ENCODE data around the gene PPM1G. TPM values are rescaled to one million over a fixed set of nuclear protein-coding genes. Genes with fewer than 3 reads are reported as not detected.

The PPM1G gene
- total RNA-seq = 100 to 1,000 TPM; 115 to 121 TPM

GRCh38 chr2:27409321-27410073, at the start of gene PPM1G:
PPM1G (minus strand) TSS chr2:27409591; CDS start chr2:27409422, 169 bp downstream.
- Mint-ChIP-seq H3K4me1 (peaks cover 35% of the 10 kb centered on the region), H3K36me3 (ENCODE audit: low read depth) (peaks cover 20% of the 10 kb centered on the region)
- intact Hi-C loops (cut with DNase I, micrococcal nuclease) = loop anchor here (1.0 to 2.0 kb wide), 21 partner anchors 19 to 482 kb away; partner anchors contain the start of genes EIF2B4 (in 2 of the 2), IFT172 (in 2 of the 2), NRBP1 (in 2 of the 2) and SNX17 (in 2 of the 2)

GRCh38 chr2:27453968-27454367, 44.6 kb upstream of the PPM1G start:
- ChIA-PET CTCF (interaction anchor here (0.6 kb wide), 1 partner anchor 236 kb away, joined by 3 read pairs; no protein-coding TSS in a partner anchor), POLR2A (no interaction called here)
- no peak for DNase-seq
- ATAC-seq = no peak
- Mint-ChIP-seq H3K27ac (no peak overlapping the region), H3K4me1 (peaks cover 4% of the 10 kb centered on the region), H3K4me3 (no peak overlapping the region), H3K9me3 (ENCODE audit: low read depth) (no peaks in the 10 kb centered on the region), H3K27me3 (no peaks in the 10 kb centered on the region), H3K36me3 (ENCODE audit: low read depth) (peaks cover 9% of the 10 kb centered on the region)
- intact Hi-C loops (cut with DNase I, micrococcal nuclease) = no loop called here

More at GRCh38 chr2:27409321-27410073, at the start of gene PPM1G:
- no peaks in the 10 kb centered on the region for H3K27me3 Mint-ChIP-seq
- ChIA-PET CTCF (interaction anchor here (0.6 to 3.5 kb wide), 8 partner anchors 15 to 274 kb away, joined by 3 to 31 read pairs (median 4); partner anchors contain the start of gene NRBP1), POLR2A (interaction anchor here (0.9 to 2.3 kb wide), 5 partner anchors 19 to 274 kb away, joined by 3 to 15 read pairs (median 3); partner anchors contain the start of gene NRBP1)
- peak within 1 kb of the TSS; percentile 84 for H3K4me3 Mint-ChIP-seq
- H3K9me3 Mint-ChIP-seq (ENCODE audit: low read depth) = no peaks in the 10 kb centered on the region
- ATAC-seq (peak; percentile 96), DNase-seq (peak; percentile 98)
- H3K27ac Mint-ChIP-seq = peak within 1 kb of the TSS; percentile 88

GRCh38 chr2:27451095-27451494, 41.7 kb upstream of the PPM1G start:
- no peak for DNase-seq
- Mint-ChIP-seq H3K27me3 (no peaks in the 10 kb centered on the region), H3K4me1 (peaks cover 4% of the 10 kb centered on the region), H3K36me3 (ENCODE audit: low read depth) (peaks cover 7% of the 10 kb centered on the region), H3K9me3 (ENCODE audit: low read depth) (no peaks in the 10 kb centered on the region), H3K27ac (peak overlapping the region; percentile 6), H3K4me3 (no peak overlapping the region)
- ChIA-PET POLR2A (interaction anchor here (0.6 kb wide), 1 partner anchor 663 kb away, joined by 5 read pairs; no protein-coding TSS in a partner anchor), CTCF (no interaction called here)
- intact Hi-C loops (cut with DNase I, micrococcal nuclease) = no loop called here
- peak; percentile 91 for ATAC-seq

- Mint-ChIP-seq H3K27ac (no peak overlapping the region), H3K4me3 (no peak overlapping the region), H3K4me1 (peaks cover 7% of the 10 kb centered on the region), H3K36me3 (ENCODE audit: low read depth) (no peaks in the 10 kb centered on the region), H3K27me3 (no peaks in the 10 kb centered on the region), H3K9me3 (ENCODE audit: low read depth) (no peaks in the 10 kb centered on the region)
- ATAC-seq (no peak), DNase-seq (no peak)
- intact Hi-C loops (cut with DNase I, micrococcal nuclease) = no loop called here
- ChIA-PET POLR2A (interaction anchor here (0.5 kb wide), 2 partner anchors 33 to 337 kb away, joined by 3 to 5 read pairs; no protein-coding TSS in a partner anchor), CTCF (interaction anchor here (1.2 kb wide), 1 partner anchor 18 kb away, joined by 4 read pairs; no protein-coding TSS in a partner anchor)
Observed at GRCh38 chr2:27448381-27448780, 39.0 kb upstream of the PPM1G start.

GRCh38 chr2:27446057-27446456, 36.7 kb upstream of the PPM1G start:
- H3K27me3 Mint-ChIP-seq = no peaks in the 10 kb centered on the region
- ATAC-seq (peak; percentile 30), DNase-seq (peak; percentile 43)

GRCh38 chr2:27445615-27446014, 36.2 kb upstream of the PPM1G start:
- no peaks in the 10 kb centered on the region for H3K9me3 Mint-ChIP-seq (ENCODE audit: low read depth)
- ChIA-PET CTCF (interaction anchor here (0.5 to 2.8 kb wide), 3 partner anchors 179 to 411 kb away, joined by 4 to 15 read pairs (median 5); no protein-coding TSS in a partner anchor), POLR2A (interaction anchor here (0.6 to 1.1 kb wide), 3 partner anchors 15 to 234 kb away, joined by 3 to 6 read pairs (median 3); no protein-coding TSS in a partner anchor)
- ATAC-seq = no peak
- H3K4me1 Mint-ChIP-seq = peaks cover 6% of the 10 kb centered on the region
- DNase-seq = no peak
- H3K36me3 Mint-ChIP-seq (ENCODE audit: low read depth) = peaks cover 13% of the 10 kb centered on the region
- no peaks in the 10 kb centered on the region for H3K27me3 Mint-ChIP-seq
- no peak overlapping the region for H3K4me3 Mint-ChIP-seq
- intact Hi-C loops (cut with DNase I, micrococcal nuclease) = no loop called here
- H3K27ac Mint-ChIP-seq = no peak overlapping the region

More at GRCh38 chr2:27446057-27446456, 36.7 kb upstream of the PPM1G start:
- peaks cover 8% of the 10 kb centered on the region for H3K4me1 Mint-ChIP-seq
- intact Hi-C loops (cut with DNase I, micrococcal nuclease) = no loop called here
- ChIA-PET POLR2A (interaction anchor here (0.6 to 1.1 kb wide), 2 partner anchors 15 to 233 kb away, joined by 3 read pairs; no protein-coding TSS in a partner anchor), CTCF (interaction anchor here (0.6 to 2.8 kb wide), 3 partner anchors 143 to 237 kb away, joined by 4 to 15 read pairs (median 5); no protein-coding TSS in a partner anchor)
- H3K36me3 Mint-ChIP-seq (ENCODE audit: low read depth) = peaks cover 9% of the 10 kb centered on the region
- no peaks in the 10 kb centered on the region for H3K9me3 Mint-ChIP-seq (ENCODE audit: low read depth)
- H3K27ac Mint-ChIP-seq = no peak overlapping the region
- no peak overlapping the region for H3K4me3 Mint-ChIP-seq

- ChIA-PET POLR2A (interaction anchor here (0.6 kb wide), 1 partner anchor 111 kb away, joined by 6 read pairs; no protein-coding TSS in a partner anchor), CTCF (interaction anchor here (0.5 kb wide), 1 partner anchor 412 kb away, joined by 4 read pairs; no protein-coding TSS in a partner anchor)
- Mint-ChIP-seq H3K27me3 (no peaks in the 10 kb centered on the region), H3K9me3 (ENCODE audit: low read depth) (no peaks in the 10 kb centered on the region), H3K36me3 (ENCODE audit: low read depth) (peaks cover 18% of the 10 kb centered on the region), H3K4me3 (no peak overlapping the region), H3K4me1 (peaks cover 6% of the 10 kb centered on the region), H3K27ac (no peak overlapping the region)
- ATAC-seq (no peak), DNase-seq (no peak)
- intact Hi-C loops (cut with DNase I, micrococcal nuclease) = no loop called here
Observed at GRCh38 chr2:27445155-27445554, 35.8 kb upstream of the PPM1G start.

GRCh38 chr2:27442920-27443282, 33.5 kb upstream of the PPM1G start:
- ChIA-PET POLR2A (no interaction called here), CTCF (interaction anchor here (0.6 to 0.9 kb wide), 2 partner anchors 33 to 1186 kb away, joined by 3 to 4 read pairs; no protein-coding TSS in a partner anchor)
- Mint-ChIP-seq H3K4me3 (no peak overlapping the region), H3K36me3 (ENCODE audit: low read depth) (peaks cover 28% of the 10 kb centered on the region), H3K27me3 (no peaks in the 10 kb centered on the region), H3K9me3 (ENCODE audit: low read depth) (no peaks in the 10 kb centered on the region), H3K4me1 (peaks cover 6% of the 10 kb centered on the region), H3K27ac (no peak overlapping the region)
- intact Hi-C loops (cut with DNase I, micrococcal nuclease) = loop anchor here in 1 of 2 experiments (1.0 kb wide), 1 partner anchor 34 kb away; the partner anchor contains the start of gene PPM1G
- DNase-seq = no peak
- peak; percentile 13 for ATAC-seq

- no peak within 1 kb of the TSS for H3K4me3 Mint-ChIP-seq
- no peaks in the 10 kb centered on the region for H3K27me3 Mint-ChIP-seq
- no peak within 1 kb of the TSS for H3K27ac Mint-ChIP-seq
- ChIA-PET CTCF (interaction anchor here (0.9 to 1.1 kb wide), 2 partner anchors 11 to 33 kb away, joined by 3 to 5 read pairs; no protein-coding TSS in a partner anchor), POLR2A (no interaction called here)
- no peaks in the 10 kb centered on the region for H3K9me3 Mint-ChIP-seq (ENCODE audit: low read depth)
- intact Hi-C loops (cut with DNase I, micrococcal nuclease) = loop anchor here in 1 of 2 experiments (1.0 kb wide), 1 partner anchor 33 kb away; the partner anchor contains the start of gene PPM1G
- DNase-seq (peak; percentile 75), ATAC-seq (peak; percentile 80)
- H3K36me3 Mint-ChIP-seq (ENCODE audit: low read depth) = peaks cover 32% of the 10 kb centered on the region
- peaks cover 6% of the 10 kb centered on the region for H3K4me1 Mint-ChIP-seq
Observed at GRCh38 chr2:27441958-27442919, 32.8 kb upstream of the PPM1G start, which contains the start of gene KRTCAP3. KRTCAP3 (plus strand) TSS chr2:27442381; CDS start chr2:27442413, 32 bp downstream.

- Mint-ChIP-seq H3K27ac (no peak overlapping the region), H3K4me1 (peaks cover 6% of the 10 kb centered on the region), H3K9me3 (ENCODE audit: low read depth) (no peaks in the 10 kb centered on the region), H3K36me3 (ENCODE audit: low read depth) (peaks cover 32% of the 10 kb centered on the region), H3K27me3 (no peaks in the 10 kb centered on the region), H3K4me3 (no peak overlapping the region)
- CTCF ChIA-PET = interaction anchor here (0.5 to 1.1 kb wide), 3 partner anchors 10 to 67 kb away, joined by 3 to 5 read pairs (median 4); no protein-coding TSS in a partner anchor
- DNase-seq = no peak
- POLR2A ChIA-PET = no interaction called here
- ATAC-seq = no peak
- intact Hi-C loops (cut with DNase I, micrococcal nuclease) = no loop called here
Observed at GRCh38 chr2:27441226-27441926, 32.0 kb upstream of the PPM1G start.

Data from activated CD4-positive, alpha-beta T cell treated with anti-CD3 and anti-CD28 coated beads for 36 hours (primary cell).